Left ventricle myocardium inferior (tissue), 1 donor: ENCODE results near the gene PPDPF. TPM values are rescaled to one million over a fixed set of nuclear protein-coding genes. Genes with fewer than 3 reads are reported as not detected.

Experiments
- DNase-seq: peaks from one replicate; pipeline ENCODE4 v3.0.0-alpha.2; 2020
- H3K27ac ChIP-seq: fragments of 200-600 bp; replicated peaks from 2 replicates; pipeline ENCODE4 v1.8.0; 2021
- H3K27me3 ChIP-seq: fragments of 200-600 bp; 2 replicates; pipeline ENCODE4 v1.8.0; 2021; ENCODE audit warnings: low read depth
- H3K36me3 ChIP-seq: fragments of 200-600 bp; 2 replicates; pipeline ENCODE4 v1.8.0; 2021
- H3K4me1 ChIP-seq: fragments of 200-600 bp; 2 replicates; pipeline ENCODE4 v1.8.0; 2021
- H3K4me3 ChIP-seq: fragments of 200-600 bp; 2 replicates; pipeline ENCODE4 v1.8.0; 2021; ENCODE audit warnings: mild to moderate bottlenecking, moderate library complexity
- H3K9me3 ChIP-seq: fragments of 200-600 bp; replicated peaks from 2 replicates; pipeline ENCODE4 v1.8.0; 2021
- CTCF ChIP-seq: fragments of 200-600 bp; IDR thresholded peaks from 2 replicates; pipeline ENCODE4 v1.8.0; 2021; ENCODE audit warnings: antibody characterized with exemption, mild to moderate bottlenecking, borderline replicate concordance
- intact Hi-C: fragments of 100-400 bp; cut with micrococcal nuclease; formaldehyde crosslinking; loops from one replicate; pipeline ENCODE4 v1.11.0; 2022
- total RNA-seq: library from RNA; stranded (reverse); fragmentation: NEBNext Ultra II Directional; extraction: Animal tissue kit (Norgen Biotek cat#: 25700); gene quantifications from one replicate; pipeline ENCODE4 v1.2.1, GENCODE V29; 2021
- donor health status: DM: no; HTN: yes; CAD: no; lungs with severe emphysema.

PPDPF gene
- total RNA-seq, 1 donor from 2014 or later = 371 TPM

- H3K27me3 ChIP-seq = peaks cover 38% of the 10 kb centered on the region
Observed at GRCh38 chr20:63553933-63554290, 33.3 kb downstream of the PPDPF start, which contains the start of gene FNDC11. Gene FNDC11, plus strand, starts transcription at chr20:63554159. Its CDS starts 1,505 bp downstream, at chr20:63555664.

DNA sequence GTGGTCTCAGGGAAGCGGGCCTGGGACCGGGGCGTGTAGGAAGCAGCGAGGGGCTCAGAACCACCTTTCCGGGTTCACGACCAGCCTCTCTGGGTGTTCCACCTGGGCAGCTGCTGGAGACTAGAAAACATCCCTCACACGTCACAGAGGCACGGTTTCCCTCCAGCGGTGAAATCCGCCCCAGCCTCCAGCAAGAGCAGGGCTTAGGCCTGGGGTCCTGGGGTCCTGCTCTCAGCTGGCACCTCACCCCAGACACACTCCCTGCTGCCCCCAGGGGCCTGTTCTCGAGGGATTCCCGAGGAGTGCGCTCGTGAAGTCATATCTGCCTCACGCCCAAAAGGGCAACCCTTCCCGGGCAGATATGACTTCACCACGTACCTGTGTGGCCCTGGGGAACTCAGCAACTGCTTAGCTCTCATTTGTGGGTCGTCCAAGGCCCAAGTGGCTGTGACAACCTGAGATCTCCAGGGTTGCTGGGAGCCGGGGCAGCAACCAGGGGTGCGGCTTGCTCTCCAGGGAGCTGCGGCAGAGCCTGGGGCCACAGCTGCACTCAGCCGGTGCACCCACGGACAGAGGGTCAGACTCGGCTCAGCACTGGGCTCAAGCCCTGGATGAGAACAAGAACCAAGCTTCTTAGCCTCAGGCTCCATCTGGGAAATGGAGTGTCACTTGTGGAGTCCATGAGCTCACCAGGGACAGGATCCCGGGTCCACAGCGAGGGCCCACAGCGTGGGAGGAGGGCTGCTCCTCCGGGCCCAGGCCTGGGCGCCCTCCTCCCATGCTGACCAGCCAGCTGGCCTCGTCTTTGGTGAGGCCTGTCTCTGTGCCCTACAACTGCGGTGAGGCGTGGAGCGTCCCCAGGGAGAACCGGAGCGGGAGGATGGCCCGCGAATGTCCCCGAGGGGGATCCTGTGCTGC, 34.1 kb downstream of the PPDPF start:
- Histone ChIP-seq H3K27ac (no peak overlapping the region), H3K4me3 (peak overlapping the region; percentile 72), H3K9me3 (no peaks in the 10 kb centered on the region), H3K36me3 (peaks cover 11% of the 10 kb centered on the region), H3K4me1 (peaks cover 14% of the 10 kb centered on the region), H3K27me3 (peaks cover 32% of the 10 kb centered on the region)
- DNase-seq = no peak
- intact Hi-C loops = no loop called here
- TF ChIP-seq CTCF = no peak

More at GRCh38 chr20:63553933-63554290, 33.3 kb downstream of the PPDPF start, which contains the start of gene FNDC11:
- TF ChIP-seq CTCF = no peak
- intact Hi-C loops = no loop called here
- peaks cover 8% of the 10 kb centered on the region for H3K36me3 ChIP-seq
- no peaks in the 10 kb centered on the region for H3K9me3 ChIP-seq
- H3K27ac ChIP-seq = no peak within 1 kb of the TSS
- H3K4me1 ChIP-seq = peaks cover 14% of the 10 kb centered on the region
- no peak for DNase-seq
- H3K4me3 ChIP-seq = peak within 1 kb of the TSS; percentile 72

- DNase-seq = no peak
- intact Hi-C loops = no loop called here
- Histone ChIP-seq H3K4me1 (peaks cover 14% of the 10 kb centered on the region), H3K27me3 (peaks cover 20% of the 10 kb centered on the region), H3K36me3 (peaks cover 23% of the 10 kb centered on the region), H3K9me3 (no peaks in the 10 kb centered on the region), H3K4me3 (no peak overlapping the region), H3K27ac (no peak overlapping the region)
- no peak for TF ChIP-seq CTCF
Observed at GRCh38 chr20:63555661-63556381, 35.3 kb downstream of the PPDPF start.

- TF ChIP-seq CTCF = no peak
- H3K27ac ChIP-seq = no peak overlapping the region
- H3K4me3 ChIP-seq = no peak overlapping the region
- no peaks in the 10 kb centered on the region for H3K9me3 ChIP-seq
- intact Hi-C loops = no loop called here
- peaks cover 17% of the 10 kb centered on the region for H3K27me3 ChIP-seq
- DNase-seq = no peak
- peaks cover 14% of the 10 kb centered on the region for H3K4me1 ChIP-seq
- H3K36me3 ChIP-seq = peaks cover 35% of the 10 kb centered on the region
Observed at GRCh38 chr20:63556873-63557478, 36.4 kb downstream of the PPDPF start.

DNA sequence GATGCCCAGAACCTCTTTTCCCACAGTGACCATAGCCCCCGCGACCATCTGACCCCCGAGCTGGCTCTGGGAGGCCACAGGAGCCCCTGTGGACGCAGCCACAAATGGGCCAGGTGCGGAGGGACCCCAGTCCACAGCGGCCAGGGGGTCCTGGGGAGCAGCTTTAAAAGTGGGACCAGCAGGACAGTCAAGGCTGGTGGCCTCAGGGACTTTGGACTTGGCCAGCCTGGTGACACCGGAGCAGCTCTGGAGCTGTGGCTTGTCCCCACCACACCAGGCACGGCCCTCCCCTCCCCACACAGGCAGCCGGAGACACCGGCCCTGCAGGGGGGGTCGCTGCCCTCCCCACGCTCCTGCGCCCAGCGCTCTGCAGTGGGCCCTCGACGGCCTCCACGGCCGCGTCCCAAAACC, 36.9 kb downstream of the PPDPF start:
- Histone ChIP-seq H3K4me1 (peaks cover 14% of the 10 kb centered on the region), H3K27me3 (peaks cover 15% of the 10 kb centered on the region), H3K9me3 (no peaks in the 10 kb centered on the region), H3K36me3 (peaks cover 40% of the 10 kb centered on the region), H3K4me3 (no peak overlapping the region), H3K27ac (no peak overlapping the region)
- TF ChIP-seq CTCF = no peak
- intact Hi-C loops = no loop called here
- DNase-seq = no peak
